Measurements from ENCODE around the gene SMYD2. TPM values are rescaled to one million over a fixed set of nuclear protein-coding genes. Genes with fewer than 3 reads are reported as not detected.

The SMYD2 gene
- total and polyA plus RNA-seq, 2 experiments from 2014 or later: 3.6 to 5.9 TPM

DNA sequence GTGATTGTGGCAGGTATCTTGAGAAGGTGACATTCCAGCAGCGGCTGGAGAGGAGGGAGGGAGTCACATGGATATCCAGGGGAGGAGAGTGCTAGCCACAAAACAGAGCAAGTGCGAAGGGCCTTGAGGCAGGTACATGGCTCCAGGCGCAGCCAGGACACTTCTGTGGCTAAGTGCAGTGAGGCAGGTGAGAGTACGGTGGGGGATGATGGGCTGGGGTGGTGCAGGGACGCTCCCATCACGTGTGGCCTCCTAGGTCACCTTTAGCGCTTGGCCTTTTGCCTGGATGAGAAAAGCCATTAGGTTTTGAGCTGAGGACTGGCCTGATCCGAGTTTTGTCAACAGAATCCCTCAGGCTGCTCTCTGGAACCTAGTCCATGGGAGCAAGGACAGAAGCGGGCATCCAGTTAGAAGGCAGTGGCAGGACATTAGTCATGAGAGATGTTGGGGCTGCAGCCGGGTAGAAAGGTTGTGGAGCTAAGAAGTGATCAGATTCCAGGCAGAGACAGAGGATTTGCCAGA, 31.6 kb downstream of the SMYD2 start:
- H3K4me3 Mint-ChIP-seq: no peak overlapping the region; the same call in 2 of the 3 replicates
- H3K4me3 ChIP-seq: no peak overlapping the region
- H3K9me3 Mint-ChIP-seq: no peaks in the 10 kb centered on the region; the same call in 2 of the 3 replicates
- no peaks in the 10 kb centered on the region for H3K9me2 ChIP-seq (ENCODE audit: insufficient read depth)
- H3K27me3 ChIP-seq (ENCODE audit: insufficient read depth): peaks cover 56% of the 10 kb centered on the region
- no peak overlapping the region for H2AFZ ChIP-seq
- no peaks in the 10 kb centered on the region for H3K36me3 ChIP-seq (ENCODE audit: insufficient read depth)
- ATAC-seq (peak; percentile 20), DNase-seq (ENCODE audit: low spot score) (peak; percentile 60)
- 0 out of 2 replicates have a peak overlapping the region, but pooled peaks have one; percentile 10 for H3K4me2 ChIP-seq
- no peaks in the 10 kb centered on the region for H3F3A ChIP-seq (replicated peaks; ENCODE audit: low read depth)
- H3K27ac Mint-ChIP-seq: 0 out of 2 replicates have a peak overlapping the region, but pooled peaks have one; percentile 40
- no peak for TF ChIP-seq ZNF114 (CRISPR knock-in tag; IDR thresholded peaks at IDR 0.05)
- peaks cover 3% of the 10 kb centered on the region; the same call in 1 of the 3 replicates for H3K36me3 Mint-ChIP-seq (ENCODE audit: low read depth)
- H3K79me2 ChIP-seq (replicated peaks; ENCODE audit: insufficient read depth): no peaks in the 10 kb centered on the region
- 0 out of 2 replicates have a peak, but pooled peaks cover 4% of the 10 kb centered on the region for H4K20me1 ChIP-seq (replicated peaks; ENCODE audit: insufficient read depth)
- H3K4me1 ChIP-seq (ENCODE audit: insufficient read depth): peaks cover 11% of the 10 kb centered on the region
- no peak overlapping the region for H3K27ac ChIP-seq (ENCODE audit: low read depth)
- peaks cover 50% of the 10 kb centered on the region for H3K27me3 Mint-ChIP-seq (ENCODE audit: insufficient read depth, low read depth, poor library complexity)
- H3K4me1 Mint-ChIP-seq: peaks cover 52% of the 10 kb centered on the region

DNA sequence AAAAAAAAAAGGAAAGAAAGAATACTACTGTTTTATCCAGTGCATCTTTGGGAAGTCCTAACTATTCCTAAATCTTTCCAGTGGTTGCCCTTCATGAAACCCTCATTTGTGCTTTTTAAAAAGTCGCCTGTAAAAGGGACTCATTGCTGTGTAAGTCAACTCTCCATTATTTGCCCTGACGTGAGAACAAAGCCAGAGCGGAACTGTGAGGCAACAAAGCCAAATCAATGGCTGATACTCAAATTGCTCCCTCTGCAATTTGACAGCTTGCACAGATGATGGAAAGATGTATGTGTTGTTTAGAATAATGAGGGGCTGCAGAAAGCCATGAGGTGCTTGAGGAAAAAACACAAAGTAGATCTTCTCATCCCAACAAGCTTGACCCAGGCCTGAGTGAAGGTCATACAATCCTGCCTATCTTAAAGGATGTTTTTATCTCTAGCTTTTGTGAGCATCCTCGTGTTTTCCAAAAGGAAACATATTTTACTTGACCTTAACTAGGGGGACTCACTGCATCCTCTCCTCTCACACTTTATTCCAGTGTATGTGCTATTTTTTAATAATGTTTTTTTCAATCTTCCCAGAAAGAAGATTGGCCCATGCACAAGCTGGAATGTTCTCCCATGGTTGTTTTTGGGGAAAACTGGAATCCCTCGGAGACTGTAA, 33.4 kb downstream of the SMYD2 start:
- Mint-ChIP-seq H3K36me3 (ENCODE audit: low read depth) (peaks cover 3% of the 10 kb centered on the region; the same call in 1 of the 3 replicates), H3K9me3 (no peaks in the 10 kb centered on the region; the same call in 2 of the 3 replicates), H3K27me3 (ENCODE audit: insufficient read depth, low read depth, poor library complexity) (peaks cover 67% of the 10 kb centered on the region), H3K4me1 (peaks cover 61% of the 10 kb centered on the region), H3K27ac (no peak overlapping the region), H3K4me3 (no peak overlapping the region)
- no peak overlapping the region for H3K4me3 ChIP-seq
- no peak overlapping the region for H3K4me2 ChIP-seq
- H3K27ac ChIP-seq (ENCODE audit: low read depth): no peak overlapping the region
- no peaks in the 10 kb centered on the region for H3K36me3 ChIP-seq (ENCODE audit: insufficient read depth)
- no peaks in the 10 kb centered on the region for H3K79me2 ChIP-seq (replicated peaks; ENCODE audit: insufficient read depth)
- peaks cover 73% of the 10 kb centered on the region for H3K27me3 ChIP-seq (ENCODE audit: insufficient read depth)
- ATAC-seq (no peak), DNase-seq (ENCODE audit: low spot score) (no peak)
- H3K9me2 ChIP-seq (ENCODE audit: insufficient read depth): no peaks in the 10 kb centered on the region
- peaks cover 28% of the 10 kb centered on the region for H3K4me1 ChIP-seq (ENCODE audit: insufficient read depth)
- H3F3A ChIP-seq (replicated peaks; ENCODE audit: low read depth): no peaks in the 10 kb centered on the region
- 0 out of 2 replicates have a peak, but pooled peaks cover 4% of the 10 kb centered on the region for H4K20me1 ChIP-seq (replicated peaks; ENCODE audit: insufficient read depth)
- no peak overlapping the region for H2AFZ ChIP-seq
- no peak for TF ChIP-seq POLR2AphosphoS5 (IDR thresholded peaks at IDR 0.05; ENCODE audit: low read depth)
- TF ChIP-seq, protein P1, sequence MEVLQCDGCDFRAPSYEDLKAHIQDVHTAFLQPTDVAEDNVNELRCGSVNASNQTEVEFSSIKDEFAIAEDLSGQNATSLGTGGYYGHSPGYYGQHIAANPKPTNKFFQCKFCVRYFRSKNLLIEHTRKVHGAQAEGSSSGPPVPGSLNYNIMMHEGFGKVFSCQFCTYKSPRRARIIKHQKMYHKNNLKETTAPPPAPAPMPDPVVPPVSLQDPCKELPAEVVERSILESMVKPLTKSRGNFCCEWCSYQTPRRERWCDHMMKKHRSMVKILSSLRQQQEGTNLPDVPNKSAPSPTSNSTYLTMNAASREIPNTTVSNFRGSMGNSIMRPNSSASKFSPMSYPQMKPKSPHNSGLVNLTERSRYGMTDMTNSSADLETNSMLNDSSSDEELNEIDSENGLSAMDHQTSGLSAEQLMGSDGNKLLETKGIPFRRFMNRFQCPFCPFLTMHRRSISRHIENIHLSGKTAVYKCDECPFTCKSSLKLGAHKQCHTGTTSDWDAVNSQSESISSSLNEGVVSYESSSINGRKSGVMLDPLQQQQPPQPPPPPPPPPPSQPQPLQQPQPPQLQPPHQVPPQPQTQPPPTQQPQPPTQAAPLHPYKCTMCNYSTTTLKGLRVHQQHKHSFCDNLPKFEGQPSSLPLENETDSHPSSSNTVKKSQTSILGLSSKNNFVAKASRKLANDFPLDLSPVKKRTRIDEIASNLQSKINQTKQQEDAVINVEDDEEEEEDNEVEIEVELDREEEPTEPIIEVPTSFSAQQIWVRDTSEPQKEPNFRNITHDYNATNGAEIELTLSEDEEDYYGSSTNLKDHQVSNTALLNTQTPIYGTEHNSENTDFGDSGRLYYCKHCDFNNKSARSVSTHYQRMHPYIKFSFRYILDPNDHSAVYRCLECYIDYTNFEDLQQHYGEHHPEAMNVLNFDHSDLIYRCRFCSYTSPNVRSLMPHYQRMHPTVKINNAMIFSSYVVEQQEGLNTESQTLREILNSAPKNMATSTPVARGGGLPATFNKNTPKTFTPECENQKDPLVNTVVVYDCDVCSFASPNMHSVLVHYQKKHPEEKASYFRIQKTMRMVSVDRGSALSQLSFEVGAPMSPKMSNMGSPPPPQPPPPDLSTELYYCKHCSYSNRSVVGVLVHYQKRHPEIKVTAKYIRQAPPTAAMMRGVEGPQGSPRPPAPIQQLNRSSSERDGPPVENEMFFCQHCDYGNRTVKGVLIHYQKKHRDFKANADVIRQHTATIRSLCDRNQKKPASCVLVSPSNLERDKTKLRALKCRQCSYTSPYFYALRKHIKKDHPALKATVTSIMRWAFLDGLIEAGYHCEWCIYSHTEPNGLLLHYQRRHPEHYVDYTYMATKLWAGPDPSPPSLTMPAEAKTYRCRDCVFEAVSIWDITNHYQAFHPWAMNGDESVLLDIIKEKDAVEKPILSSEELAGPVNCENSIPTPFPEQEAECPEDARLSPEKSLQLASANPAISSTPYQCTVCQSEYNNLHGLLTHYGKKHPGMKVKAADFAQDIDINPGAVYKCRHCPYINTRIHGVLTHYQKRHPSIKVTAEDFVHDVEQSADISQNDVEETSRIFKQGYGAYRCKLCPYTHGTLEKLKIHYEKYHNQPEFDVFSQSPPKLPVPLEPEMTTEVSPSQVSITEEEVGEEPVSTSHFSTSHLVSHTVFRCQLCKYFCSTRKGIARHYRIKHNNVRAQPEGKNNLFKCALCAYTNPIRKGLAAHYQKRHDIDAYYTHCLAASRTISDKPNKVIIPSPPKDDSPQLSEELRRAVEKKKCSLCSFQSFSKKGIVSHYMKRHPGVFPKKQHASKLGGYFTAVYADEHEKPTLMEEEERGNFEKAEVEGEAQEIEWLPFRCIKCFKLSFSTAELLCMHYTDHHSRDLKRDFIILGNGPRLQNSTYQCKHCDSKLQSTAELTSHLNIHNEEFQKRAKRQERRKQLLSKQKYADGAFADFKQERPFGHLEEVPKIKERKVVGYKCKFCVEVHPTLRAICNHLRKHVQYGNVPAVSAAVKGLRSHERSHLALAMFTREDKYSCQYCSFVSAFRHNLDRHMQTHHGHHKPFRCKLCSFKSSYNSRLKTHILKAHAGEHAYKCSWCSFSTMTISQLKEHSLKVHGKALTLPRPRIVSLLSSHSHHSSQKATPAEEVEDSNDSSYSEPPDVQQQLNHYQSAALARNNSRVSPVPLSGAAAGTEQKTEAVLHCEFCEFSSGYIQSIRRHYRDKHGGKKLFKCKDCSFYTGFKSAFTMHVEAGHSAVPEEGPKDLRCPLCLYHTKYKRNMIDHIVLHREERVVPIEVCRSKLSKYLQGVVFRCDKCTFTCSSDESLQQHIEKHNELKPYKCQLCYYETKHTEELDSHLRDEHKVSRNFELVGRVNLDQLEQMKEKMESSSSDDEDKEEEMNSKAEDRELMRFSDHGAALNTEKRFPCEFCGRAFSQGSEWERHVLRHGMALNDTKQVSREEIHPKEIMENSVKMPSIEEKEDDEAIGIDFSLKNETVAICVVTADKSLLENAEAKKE (CRISPR knock-in tag; IDR thresholded peaks at IDR 0.05): no peak
- no peak for TF ChIP-seq EZH2 (IDR thresholded peaks at IDR 0.05; ENCODE audit: low read depth, unreplicated experiment)
- no peak for TF ChIP-seq EZH2phosphoT487 (IDR thresholded peaks at IDR 0.05; ENCODE audit: unreplicated experiment)
- no peak for TF ChIP-seq CTCF (conservative IDR thresholded peaks at IDR 0.05; ENCODE audit: low read depth in 2 of 2)
- no peak for TF ChIP-seq STAT1 (IDR thresholded peaks at IDR 0.05; ENCODE audit: unreplicated experiment)
- no peak for TF ChIP-seq JUNB (IDR thresholded peaks at IDR 0.05; ENCODE audit: unreplicated experiment)
- TF ChIP-seq CREB1 (CRISPR knock-in tag; IDR thresholded peaks at IDR 0.05; ENCODE audit: low read depth): no peak
- TF ChIP-seq NANOG (IDR thresholded peaks at IDR 0.05; ENCODE audit: borderline replicate concordance): no peak
- no peak for TF ChIP-seq ZNF114 (CRISPR knock-in tag; IDR thresholded peaks at IDR 0.05)
- TF ChIP-seq ETS1 (IDR thresholded peaks at IDR 0.05): no peak
- TF ChIP-seq ZNF331 (CRISPR knock-in tag; IDR thresholded peaks at IDR 0.05; ENCODE audit: low read depth): no peak

Measured in GM23338 (cell line).